G401 (cell line): ENCODE results near the gene CABP7. TPM values are rescaled to one million over a fixed set of nuclear protein-coding genes. Genes with fewer than 3 reads are reported as not detected.
A peak's percentile ranks its signal among the peaks of the same experiment; 100 is the strongest.

ENCODE experiments used
- DNase-seq: peaks from one replicate; pipeline ENCODE4 v3.0.0-alpha.2; 2015; ENCODE audit warnings: low spot score
- in situ Hi-C: cut with HindIII; loops from 2 replicates; pipeline ENCODE4 v1.10.0; 2016; ENCODE audit warnings: low sequenced_read_pairs, mixed read lengths
- total RNA-seq: library from RNA; depleted of rRNA; stranded (reverse); fragments of >200 nt; shearing (Covaris generic); gene quantifications from 2 replicates; pipeline ENCODE4 v1.2.3, GENCODE V29; 2014

Gene CABP7
- total RNA-seq, 1 experiment from 2014 or later, result 1.5 TPM

DNA sequence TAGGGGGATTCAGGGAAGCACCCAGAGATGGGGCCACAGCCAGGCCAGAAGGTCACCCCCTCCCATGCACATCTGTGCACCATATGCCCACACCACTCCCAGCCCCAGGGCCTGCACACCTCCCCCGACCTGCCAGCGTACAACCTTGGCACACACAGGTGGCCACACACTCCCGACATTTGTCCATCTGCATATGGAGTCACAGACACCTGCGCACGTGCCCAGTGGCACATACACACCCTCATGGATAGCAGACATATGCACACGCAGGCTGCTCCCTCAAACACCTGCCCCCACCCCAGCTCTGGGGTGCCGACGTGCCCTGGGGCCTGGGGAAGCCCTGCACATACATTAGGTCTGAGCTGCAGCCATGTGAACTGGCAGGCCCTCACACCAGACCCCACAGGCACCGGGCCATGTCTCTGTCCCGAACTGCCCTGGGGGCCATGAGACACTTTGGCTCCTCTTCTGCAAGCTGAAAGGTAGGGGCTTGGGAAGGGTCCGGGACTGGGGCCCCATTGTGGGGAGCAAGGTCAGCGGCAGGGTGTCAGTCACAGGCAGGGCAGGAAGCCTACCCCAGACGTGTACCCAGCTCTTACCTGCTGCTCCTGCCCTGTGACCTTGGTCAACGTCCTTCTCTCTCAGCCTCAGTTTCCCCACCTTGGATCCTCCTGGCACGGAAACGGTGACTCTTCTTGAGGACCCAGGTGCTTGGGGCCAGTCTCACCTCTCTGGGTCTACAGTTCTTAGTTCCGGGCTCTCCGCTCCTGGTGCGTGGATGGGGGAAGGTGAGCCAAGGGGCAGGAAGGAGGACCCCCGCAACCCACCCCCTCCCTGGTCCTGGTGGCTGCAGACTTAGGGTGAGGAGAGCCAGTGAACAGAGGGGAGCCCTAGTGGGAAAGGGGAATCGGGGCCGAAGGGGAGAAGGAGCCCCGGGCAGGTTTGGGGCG, 579 bp upstream of the CABP7 start:
- in situ Hi-C loops, result no loop called here
- no peak for DNase-seq

DNA sequence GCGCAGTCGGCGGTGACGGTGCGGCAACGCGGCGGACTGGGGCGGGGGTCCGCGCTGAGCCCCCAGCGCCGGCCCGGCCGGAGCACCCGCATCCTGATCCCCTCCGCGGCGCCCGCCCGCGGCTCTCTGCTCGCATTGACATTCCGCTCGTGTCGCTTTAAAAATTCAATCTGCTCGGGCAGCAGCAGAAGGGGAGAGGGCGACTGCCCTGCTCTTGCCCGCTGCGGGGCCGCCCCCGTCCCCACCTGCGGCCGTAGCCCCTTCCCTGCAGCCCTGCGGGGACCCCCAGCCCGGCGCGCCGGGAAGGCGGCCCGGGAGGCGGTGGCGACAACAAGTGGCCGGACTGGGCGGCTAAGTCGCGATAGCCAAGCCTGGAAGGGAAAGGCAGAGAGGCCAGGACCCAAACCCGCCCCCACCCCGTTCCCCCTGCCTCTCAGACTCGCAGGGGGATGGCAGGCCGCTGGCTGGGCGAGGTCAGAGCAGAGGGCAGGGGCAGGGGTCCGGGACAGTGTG, 1.1 kb downstream of the CABP7 start:
- DNase-seq, result no peak
- in situ Hi-C loops, result no loop called here

DNA sequence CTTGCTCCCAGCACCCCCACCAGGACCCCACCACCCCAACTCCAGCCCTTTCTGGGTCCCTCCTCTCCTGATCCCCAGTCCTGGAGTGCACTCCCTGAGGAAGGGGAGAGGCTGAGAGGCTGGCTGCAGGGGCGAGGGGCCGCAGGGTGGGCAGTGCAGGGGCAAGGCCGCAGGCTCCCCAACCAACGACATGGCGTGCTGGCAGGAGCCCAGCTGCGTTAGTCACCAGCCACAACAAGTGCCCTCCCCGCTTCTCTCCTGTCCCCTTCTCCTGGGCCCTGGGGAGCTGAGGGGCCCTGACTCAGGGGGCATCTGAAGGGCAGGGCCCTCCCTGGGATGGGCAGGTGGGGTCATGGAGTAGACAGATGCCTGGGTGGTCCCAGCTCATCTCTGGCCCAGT, 2.3 kb downstream of the CABP7 start:
- in situ Hi-C loops, result no loop called here
- no peak for DNase-seq

DNA sequence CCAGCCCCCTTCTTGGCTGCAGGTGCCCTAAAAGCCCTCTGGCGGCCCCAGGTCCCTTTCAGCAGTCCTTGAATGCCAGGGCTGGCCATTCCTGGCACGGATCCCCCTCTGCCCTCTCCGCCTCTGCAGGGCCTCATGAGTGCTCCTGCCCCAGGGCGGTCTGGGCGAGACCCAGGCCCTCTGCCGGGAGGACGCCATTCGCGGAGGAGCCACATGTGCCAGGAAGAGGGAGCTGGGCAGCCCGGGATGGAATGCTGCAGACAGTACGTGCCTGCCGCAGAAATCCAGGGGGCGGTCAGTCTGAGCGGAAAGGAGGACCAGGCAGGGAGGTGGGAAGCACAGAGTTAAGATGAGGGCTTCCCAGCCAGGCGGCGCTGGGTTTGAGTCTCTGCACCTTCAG, 2.8 kb downstream of the CABP7 start:
- in situ Hi-C loops, result no loop called here
- no peak for DNase-seq

DNA sequence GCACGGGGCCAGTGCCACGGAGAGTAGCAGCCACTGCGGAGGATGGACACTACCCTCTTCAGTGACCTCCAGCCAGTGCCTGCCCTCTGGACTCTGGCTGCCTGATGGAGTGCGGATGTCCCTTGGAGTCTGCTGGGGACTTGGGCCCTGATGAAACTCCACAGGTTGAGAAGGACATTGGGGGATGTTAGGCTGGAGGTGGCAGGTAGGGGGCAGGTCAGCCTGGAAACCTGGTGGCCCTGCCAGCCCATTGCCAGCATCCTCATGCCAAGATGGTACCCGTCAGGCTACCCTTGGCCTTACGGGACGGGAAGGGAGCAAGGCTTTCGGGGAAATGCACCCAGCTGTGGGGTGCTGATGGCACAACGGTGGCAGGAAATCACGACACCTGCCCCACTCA, 4.0 kb downstream of the CABP7 start:
- in situ Hi-C loops, result no loop called here
- DNase-seq, result no peak

DNA sequence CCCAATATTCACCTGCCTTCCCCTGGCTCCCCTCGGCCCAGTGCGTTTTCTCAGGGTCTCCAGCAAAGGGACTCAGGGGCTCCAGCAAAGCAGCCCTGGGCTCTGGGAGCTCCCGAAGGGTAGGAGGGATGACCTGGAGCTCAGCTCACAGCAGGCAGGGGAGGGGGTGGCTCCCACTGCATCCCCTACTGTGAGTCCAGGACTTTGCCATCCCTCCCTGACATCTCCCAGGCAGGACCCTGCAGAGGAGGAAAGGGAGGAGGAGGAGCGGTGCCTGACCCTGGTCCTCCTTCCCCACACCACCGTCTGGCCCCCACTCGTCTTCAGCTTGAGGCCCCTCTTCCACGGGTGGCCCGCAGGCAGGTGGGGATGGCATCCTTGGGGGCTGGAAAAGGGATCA, 5.0 kb downstream of the CABP7 start:
- in situ Hi-C loops, result no loop called here
- DNase-seq, result no peak

DNA sequence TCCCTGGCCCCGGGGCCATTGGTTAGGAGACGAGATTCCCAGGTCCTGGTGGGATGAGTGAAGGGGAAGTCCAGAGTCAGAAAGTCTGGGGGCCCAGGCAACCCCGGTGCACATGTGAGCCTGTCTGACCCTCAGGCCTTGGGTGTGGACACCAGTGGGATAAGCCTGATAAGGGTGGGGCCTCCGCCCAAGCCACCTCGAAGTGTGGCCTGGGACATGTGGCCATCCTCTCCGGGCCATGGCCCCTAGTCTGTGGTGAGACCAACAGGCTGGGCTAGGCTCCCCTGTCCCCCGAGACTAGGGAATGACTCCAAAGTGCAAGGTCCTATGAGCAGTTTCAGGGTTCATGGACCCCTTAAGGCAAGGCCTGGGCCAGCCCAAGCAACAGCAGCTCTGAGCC, 6.3 kb downstream of the CABP7 start:
- in situ Hi-C loops, result no loop called here

DNA sequence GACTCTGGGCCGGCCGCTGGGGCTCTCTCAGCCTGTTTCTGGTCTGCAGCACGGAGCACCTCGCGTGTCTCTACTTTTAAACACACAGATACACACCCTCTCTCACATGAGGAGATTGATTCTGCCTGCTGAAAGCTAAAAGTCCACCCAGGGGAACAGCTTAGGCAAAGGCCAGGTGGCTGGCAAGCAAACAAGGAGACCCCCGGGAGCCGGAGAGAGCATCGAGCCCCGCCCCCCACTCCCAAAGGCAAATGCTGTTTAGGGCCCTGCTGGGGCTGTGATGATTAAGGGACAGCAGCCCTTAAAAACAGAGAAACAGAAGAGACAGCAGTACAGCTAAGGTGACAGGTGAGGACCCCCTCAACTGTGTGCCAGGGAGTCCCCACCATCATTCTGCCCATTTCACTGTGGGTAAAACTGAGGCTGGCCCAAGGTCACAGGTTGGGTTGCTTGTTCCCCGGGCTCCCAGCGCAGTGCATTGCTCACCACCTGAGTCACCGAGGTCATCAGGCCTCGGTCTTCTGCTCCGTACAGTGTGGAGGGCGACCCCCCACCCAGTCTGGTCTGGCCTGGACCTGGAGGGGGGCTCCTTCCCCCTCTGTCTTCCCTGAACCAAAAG, 6.8 kb downstream of the CABP7 start:
- in situ Hi-C loops, result no loop called here
- no peak for DNase-seq

More for the DNA sequence above, 6.3 kb downstream of the CABP7 start:
- no peak for DNase-seq

DNA sequence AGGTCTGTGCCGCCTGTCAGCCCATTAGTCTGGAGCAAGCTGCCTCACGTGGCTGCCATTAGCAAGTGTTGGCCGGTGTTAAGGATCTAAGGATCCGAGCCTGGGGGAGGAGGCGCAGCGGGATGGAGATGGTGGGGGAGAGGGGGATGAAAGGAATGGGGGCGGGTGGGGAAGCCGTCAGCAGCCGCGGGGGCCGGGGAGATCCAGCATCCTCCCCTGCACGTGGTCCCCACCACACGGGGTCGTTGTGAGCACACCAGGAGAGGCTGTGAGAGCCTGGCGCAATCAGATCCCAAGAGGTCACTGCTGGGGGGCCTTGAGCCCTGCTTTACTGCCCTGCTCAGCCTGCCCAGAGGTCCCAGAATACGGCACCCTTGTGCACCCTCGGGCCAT, 7.3 kb downstream of the CABP7 start:
- no peak for DNase-seq
- in situ Hi-C loops, result no loop called here

DNA sequence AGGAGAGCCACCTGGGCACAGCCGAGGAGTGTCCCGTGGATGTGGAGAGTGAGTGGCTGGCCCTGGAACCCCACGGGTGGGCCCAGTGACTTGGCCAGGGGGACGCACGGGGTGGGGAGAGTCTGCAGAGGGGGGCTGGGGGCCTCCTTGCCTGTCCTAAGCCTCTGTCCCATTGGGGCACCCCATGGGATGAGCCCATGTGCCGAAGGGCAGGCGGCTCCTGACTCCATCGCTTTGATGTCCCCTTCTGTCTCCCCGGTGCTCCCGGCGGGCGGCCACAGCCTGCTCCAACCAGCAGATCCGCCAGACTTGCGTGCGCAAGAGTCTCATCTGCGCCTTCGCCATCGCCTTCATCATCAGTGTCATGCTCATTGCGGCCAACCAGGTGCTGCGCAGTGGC, 9.4 kb downstream of the CABP7 start:
- in situ Hi-C loops, result no loop called here
- DNase-seq, result no peak

DNA sequence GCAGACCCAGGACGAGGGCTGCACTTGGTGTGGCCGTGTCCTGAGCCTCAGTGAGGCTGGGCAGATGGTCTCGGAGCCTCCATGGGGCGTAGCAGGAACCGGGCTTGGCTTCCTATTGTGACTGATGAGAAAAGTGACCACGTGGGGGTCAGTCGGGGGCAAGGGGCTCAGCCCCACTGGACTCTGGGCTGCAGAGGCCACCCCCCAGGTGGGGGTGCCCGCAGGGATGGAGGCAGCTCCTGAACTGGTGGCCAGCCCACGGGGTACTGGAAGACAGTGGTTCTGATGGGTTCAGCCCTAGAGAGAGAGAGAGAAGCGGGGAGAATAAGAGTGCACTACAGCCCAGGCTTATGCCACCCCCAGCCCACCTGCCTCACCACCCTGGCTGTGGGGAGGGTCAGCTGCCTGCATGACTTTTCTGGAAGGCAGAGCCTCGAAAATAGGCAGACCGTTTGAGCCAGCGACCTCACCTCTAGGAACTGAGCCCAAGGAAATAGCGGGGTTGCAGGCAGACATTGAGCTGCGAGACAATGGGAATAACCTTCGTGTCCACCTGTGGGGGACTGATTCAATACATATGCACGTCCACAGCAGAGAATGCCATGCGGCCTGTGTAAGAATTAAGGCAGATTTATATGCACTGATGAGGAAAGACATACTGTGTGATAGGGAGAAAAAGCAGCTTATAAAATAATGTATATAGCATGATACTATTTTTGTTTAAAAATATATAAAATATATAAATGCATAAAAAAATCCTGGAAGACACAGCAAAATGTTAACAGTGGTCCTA, 11.5 kb downstream of the CABP7 start:
- DNase-seq, result no peak
- in situ Hi-C loops, result no loop called here

DNA sequence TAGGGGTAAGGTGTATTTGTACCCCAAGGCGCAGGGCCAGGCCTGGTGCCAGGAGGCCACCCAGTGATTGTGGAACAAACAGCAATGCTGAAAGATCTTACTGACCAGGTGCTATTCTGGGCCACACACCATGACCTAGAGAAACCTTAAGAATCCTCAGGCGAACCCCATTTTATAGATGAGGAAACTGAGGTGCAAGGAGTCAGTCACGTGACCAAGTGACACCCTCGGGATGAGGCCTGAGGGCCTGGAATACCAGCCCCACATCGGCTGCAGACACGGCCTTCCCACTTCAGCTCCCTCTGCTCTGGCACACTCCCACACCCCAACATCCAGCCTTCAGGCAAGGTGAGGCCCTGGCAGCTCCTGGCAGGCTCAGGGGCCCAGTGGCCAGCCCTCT, 13.1 kb downstream of the CABP7 start:
- in situ Hi-C loops, result no loop called here
- DNase-seq, result no peak

DNA sequence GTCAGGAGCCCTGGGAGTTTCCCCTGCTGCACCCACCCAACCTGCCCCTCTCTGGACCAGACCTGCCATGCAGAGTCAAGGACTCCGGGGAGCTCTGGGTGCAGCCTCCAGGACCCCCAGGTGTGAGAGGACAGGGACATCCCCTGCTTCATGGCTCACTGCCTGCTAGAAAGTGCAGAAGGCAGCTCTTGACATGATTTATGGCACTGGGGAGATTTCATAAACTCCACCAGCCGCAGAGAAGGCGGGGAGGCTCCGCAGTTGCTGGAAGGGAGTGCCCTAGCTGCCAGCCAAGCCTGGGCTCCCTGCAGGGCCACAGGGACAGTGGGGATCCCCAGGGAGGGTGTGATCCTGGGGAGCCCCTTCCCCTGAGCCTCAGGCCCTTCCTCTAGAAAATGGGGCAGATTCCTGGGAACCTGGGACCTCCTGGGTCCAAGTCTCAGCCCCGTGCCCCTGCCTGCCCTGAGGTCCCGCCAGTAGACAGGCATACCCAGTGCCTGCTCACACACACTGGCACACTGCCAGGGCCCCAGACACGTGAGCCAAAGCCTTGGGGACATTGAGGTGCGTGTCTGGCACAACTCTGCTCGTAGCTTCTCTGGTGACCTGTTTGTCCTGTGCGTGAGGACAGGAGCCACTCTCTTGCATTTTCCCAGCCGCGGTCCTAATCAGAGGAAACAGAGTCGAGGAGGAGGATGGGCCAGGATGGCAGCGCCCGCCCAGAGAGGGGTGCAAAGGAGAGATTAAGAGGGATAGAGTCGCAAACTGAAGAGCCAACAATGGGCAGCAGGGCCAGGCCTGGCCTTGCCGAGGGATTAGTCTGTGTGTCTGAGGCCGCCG, 13.8 kb downstream of the CABP7 start:
- in situ Hi-C loops, result no loop called here
- DNase-seq, result no peak

DNA sequence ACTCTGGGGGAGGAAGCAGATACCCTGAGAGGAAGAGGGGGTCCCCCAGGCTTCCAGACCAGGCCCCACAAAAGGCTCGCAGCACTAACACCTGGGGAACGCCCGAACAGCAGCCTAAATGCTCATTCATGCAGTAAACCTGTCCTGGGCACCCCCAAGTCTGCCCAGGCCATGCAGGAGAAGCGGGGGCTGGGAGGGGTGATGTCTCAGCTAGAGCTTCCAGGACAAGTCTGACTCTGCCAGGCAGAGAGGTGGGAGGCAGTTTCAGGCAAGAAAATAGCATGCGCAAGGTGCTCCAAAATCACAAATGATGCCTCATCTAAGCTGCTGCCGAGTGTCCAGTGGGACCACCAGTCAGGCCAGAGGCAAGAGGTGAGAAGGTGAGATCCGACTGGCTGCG, 14.6 kb downstream of the CABP7 start:
- in situ Hi-C loops, result no loop called here
- no peak for DNase-seq

DNA sequence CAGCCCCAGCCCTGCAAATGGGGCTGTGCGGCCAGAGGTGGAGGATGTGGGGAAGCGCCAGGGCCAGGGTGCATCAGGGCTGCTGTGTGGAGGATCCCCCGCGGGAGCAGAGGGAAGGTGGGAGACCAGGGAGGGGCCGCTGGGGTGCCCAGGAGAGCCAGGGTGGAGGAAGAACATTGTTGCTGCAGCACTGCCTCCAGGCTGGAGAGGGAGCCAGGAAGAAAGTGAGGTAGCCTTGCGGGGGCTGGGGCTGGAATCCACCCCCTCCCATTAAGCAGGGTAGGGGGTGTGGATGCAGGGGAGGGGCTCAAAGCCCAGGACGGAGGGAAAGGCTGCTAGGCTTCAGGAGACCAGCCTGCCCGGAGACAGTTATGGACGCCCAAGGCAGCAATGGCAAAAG, 15.0 kb downstream of the CABP7 start:
- DNase-seq, result no peak
- in situ Hi-C loops, result no loop called here

DNA sequence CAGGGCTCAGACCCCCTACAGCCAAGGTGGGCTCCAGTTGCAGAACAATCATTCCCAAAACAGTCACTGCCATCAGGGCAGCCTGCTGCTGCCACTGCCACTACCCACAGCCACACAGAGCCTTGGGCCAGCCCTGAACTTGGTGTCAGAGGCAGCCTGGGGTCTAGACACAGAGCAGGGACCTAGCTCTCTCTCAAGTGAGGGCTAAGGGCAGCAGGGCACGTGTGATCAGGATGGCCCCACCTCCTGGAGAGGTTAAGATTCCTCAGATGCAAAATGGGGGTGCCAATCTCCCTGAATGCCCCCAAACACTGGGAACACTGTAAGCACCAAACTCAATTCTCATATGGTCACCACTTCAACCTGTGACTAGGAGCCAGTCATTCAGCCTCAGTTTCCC, 15.6 kb downstream of the CABP7 start:
- DNase-seq, result no peak
- in situ Hi-C loops, result no loop called here

DNA sequence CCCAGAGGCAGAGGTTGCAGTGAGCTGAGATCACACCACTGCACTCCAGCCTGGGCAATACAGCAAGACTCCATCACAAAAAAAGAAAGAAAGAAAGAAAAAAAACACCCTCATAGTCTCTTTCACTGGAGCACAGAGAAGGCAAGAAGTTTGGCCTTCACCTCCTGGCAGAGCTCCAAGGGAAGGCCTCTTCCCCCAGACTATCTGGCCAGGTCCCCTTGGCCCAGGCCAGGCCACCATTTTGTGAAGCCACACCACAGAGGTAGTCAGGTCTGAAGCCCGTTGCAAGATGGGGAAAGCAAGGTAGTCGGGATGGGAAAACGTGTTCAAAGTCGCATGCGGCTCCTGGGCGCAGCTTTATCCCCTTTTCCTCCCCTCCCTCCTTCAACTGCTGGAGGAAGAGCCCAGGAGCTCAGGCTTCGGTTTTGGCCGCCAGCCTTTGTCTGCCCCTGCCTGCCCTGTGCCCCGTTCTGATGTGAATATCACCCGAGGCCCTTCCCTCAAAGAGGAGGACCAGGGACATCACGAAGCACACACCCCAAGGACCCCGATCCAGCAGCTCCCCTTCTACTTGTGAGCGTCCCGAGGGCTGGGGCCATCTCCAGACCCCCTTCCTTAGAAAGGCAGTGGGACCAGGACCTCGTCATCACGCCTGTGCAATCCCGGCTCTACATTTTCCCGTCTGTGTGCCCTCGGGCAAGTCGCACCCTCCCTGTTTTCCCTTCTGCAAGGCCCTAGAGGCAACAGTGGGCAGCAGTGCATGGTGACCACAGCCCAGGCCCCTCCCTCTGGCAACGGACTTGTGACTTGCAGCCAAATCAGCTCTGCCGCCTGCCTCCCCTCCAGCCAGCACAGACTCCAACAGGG, 17.7 kb downstream of the CABP7 start:
- peak; percentile 26 for DNase-seq
- in situ Hi-C loops, result no loop called here
